H1 (cell line): Measurements from ENCODE around the gene OMP.

Source experiments
- ATF2 ChIP-seq: IDR thresholded peaks from 2 replicates; pipeline ENCODE4 v1.6.1; 2012; ENCODE audit warnings: low read length, inconsistent platforms
- CTCF ChIP-seq, 3 experiments: IDR thresholded peaks; 1 replicate in 2 of 3; 2 replicates in 1 of 3; pipeline versions ENCODE4 v1.5.1 to v1.6.1; 2011; ENCODE audit warnings: low read length in 3 of 3, mild to moderate bottlenecking in 3 of 3, inconsistent platforms in 2 of 3, low read depth in 1 of 3, moderate library complexity in 1 of 3; ENCODE audit not compliant: insufficient read depth in 1 of 3; ENCODE audit errors: control extremely low read depth in 1 of 3
- EP300 ChIP-seq, 2 experiments: IDR thresholded peaks; 1 replicate in 1 of 2; 2 replicates in 1 of 2; pipeline ENCODE4 v1.6.1; 2011 to 2012; ENCODE audit warnings: low read depth in 2 of 2, low read length in 2 of 2, mild to moderate bottlenecking in 2 of 2, borderline replicate concordance in 1 of 2, inconsistent platforms in 1 of 2, moderate library complexity in 1 of 2
- EZH2 ChIP-seq: fragments of 200-600 bp; sonication (generic); IDR thresholded peaks from 2 replicates; pipeline ENCODE4 v1.7.1; 2012; ENCODE audit warnings: low read depth, mild to moderate bottlenecking, moderate library complexity, low read length, inconsistent platforms; ENCODE audit not compliant: severe bottlenecking
- FOSL1 ChIP-seq: IDR thresholded peaks from 2 replicates; pipeline ENCODE4 v1.6.1; 2011; ENCODE audit warnings: mild to moderate bottlenecking, low read depth, low read length, moderate library complexity; ENCODE audit not compliant: insufficient read depth
- HDAC6 ChIP-seq: IDR thresholded peaks from one replicate; pipeline ENCODE4 v1.7.1; 2012; ENCODE audit warnings: low read depth, mild to moderate bottlenecking, inconsistent platforms, low read length, moderate library complexity
- MAFK ChIP-seq: IDR thresholded peaks from 2 replicates; pipeline ENCODE4 v1.6.1; 2012; ENCODE audit warnings: low read depth, mild to moderate bottlenecking, improper control_type of control experiment, low read length
- MAX ChIP-seq: IDR thresholded peaks from 2 replicates; pipeline ENCODE4 v1.6.1; 2012; ENCODE audit warnings: inconsistent platforms
- POLR2A ChIP-seq, 2 experiments: IDR thresholded peaks; 1 replicate in 1 of 2; 2 replicates in 1 of 2; pipeline ENCODE4 v1.6.1; 2011; ENCODE audit warnings: low read depth in 2 of 2, low read length in 2 of 2, mild to moderate bottlenecking in 2 of 2; ENCODE audit errors: control extremely low read depth in 1 of 2
- POLR2AphosphoS5 ChIP-seq: IDR thresholded peaks from 2 replicates; pipeline ENCODE4 v1.6.1; 2011; ENCODE audit warnings: low read depth, low read length
- RXRA ChIP-seq: IDR thresholded peaks from 2 replicates; pipeline ENCODE4 v1.6.1; 2011; ENCODE audit warnings: low read depth, mild to moderate bottlenecking, low read length, moderate library complexity; ENCODE audit not compliant: insufficient read depth

GRCh38 chr11:77054084-77054483 is 48.6 kb upstream of the OMP start:
- TF ChIP-seq HDAC6 (no peak), MAX (no peak), CTCF (IDR thresholded peaks at IDR 0.05; ENCODE audit: control extremely low read depth in 1 of 3, insufficient read depth in 1 of 3, low read depth in 1 of 3, low read length in 3 of 3) (no peak), POLR2AphosphoS5 (no peak), FOSL1 (no peak), RXRA (no peak), EZH2 (no peak), POLR2A (IDR thresholded peaks at IDR 0.05; ENCODE audit: control extremely low read depth in 1 of 2, low read depth in 2 of 2, low read length in 2 of 2) (no peak), EP300 (IDR thresholded peaks at IDR 0.05; ENCODE audit: borderline replicate concordance in 1 of 2, low read depth in 2 of 2, low read length in 2 of 2) (no peak), ATF2 (no peak), MAFK (no peak)
